IgD-negative memory B cell (primary cell): ENCODE data around the gene ENPP1. TPM values are rescaled to one million over a fixed set of nuclear protein-coding genes. Genes with fewer than 3 reads are reported as not detected.
"Not testable (repeated sequence)": the region's sequence is repeated elsewhere in the genome, so short reads cannot be mapped to it uniquely, and the experiment has no call there.

Experiments
- H3K27ac Mint-ChIP-seq, 3 donors: one replicate each; pipeline ENCODE4 v1.8.0; 2020 to 2022; ENCODE audit warnings: mild to moderate bottlenecking in 3 of 3, mixed read lengths in 3 of 3, moderate library complexity in 1 of 3
- H3K27me3 Mint-ChIP-seq: one replicate; pipeline ENCODE4 v1.8.0; 2021; ENCODE audit warnings: mixed read lengths
- H3K36me3 Mint-ChIP-seq: one replicate; pipeline ENCODE4 v1.8.0; 2020; ENCODE audit warnings: mild to moderate bottlenecking, mixed read lengths
- H3K4me1 Mint-ChIP-seq, 3 donors: one replicate each; pipeline ENCODE4 v1.8.0; 2020 to 2022; ENCODE audit warnings: mixed read lengths in 3 of 3, mild to moderate bottlenecking in 1 of 3
- H3K4me3 Mint-ChIP-seq, 4 donors: one replicate each; pipeline ENCODE4 v1.8.0; 2020 to 2022; ENCODE audit warnings: mild to moderate bottlenecking in 4 of 4, mixed read lengths in 4 of 4, moderate library complexity in 3 of 4
- H3K9me3 Mint-ChIP-seq, 3 donors: one replicate each; pipeline ENCODE4 v1.8.0; 2020 to 2021; ENCODE audit warnings: mixed read lengths in 3 of 3, mild to moderate bottlenecking in 1 of 3
- polyA plus RNA-seq: library from polyadenylated mRNA; unstranded; fragments of 300-500 nt; fragmentation: Illumina TruSeq; gene quantifications from one replicate; pipeline ENCODE4 v1.2.3, GENCODE V29; 2021

Gene ENPP1
- polyA plus RNA-seq, 1 donor from 2014 or later: 0.34 TPM

DNA sequence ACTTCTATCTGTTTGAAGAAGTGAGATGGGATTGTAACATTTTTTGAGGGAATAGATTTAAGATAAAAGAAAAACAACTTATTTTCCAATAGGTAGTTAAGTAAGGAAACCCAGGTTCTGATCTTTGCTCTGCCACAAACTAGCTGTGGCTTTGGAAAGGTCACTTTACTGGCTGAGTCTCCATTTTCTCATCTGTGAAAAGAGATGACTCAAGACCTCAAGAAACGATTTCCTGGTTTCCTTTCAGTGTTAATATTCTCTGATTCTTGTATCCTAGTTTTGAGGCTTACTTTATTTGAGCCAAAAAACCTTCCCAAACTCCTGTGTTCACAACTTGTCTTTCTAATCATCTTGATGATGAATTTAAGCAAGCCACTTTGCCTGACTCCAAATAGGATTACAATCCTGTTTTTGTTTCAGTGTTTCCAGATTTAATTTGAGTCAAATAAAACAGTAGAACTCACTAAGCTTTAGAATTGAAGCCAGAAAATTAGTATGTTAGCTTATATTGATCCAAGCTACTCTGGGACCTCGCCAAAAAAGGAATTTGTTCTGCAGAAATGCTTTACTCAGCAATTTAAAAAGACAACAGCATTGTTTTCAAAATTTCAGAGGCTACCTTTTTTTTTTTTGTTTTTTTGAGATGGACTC, 51.1 kb downstream of the ENPP1 start:
- Mint-ChIP-seq H3K4me3 (no peak overlapping the region), H3K4me1 (no peaks in the 10 kb centered on the region), H3K36me3 (no peaks in the 10 kb centered on the region), H3K27me3 (no peaks in the 10 kb centered on the region), H3K27ac (no peak overlapping the region), H3K9me3 (no peaks in the 10 kb centered on the region)

DNA sequence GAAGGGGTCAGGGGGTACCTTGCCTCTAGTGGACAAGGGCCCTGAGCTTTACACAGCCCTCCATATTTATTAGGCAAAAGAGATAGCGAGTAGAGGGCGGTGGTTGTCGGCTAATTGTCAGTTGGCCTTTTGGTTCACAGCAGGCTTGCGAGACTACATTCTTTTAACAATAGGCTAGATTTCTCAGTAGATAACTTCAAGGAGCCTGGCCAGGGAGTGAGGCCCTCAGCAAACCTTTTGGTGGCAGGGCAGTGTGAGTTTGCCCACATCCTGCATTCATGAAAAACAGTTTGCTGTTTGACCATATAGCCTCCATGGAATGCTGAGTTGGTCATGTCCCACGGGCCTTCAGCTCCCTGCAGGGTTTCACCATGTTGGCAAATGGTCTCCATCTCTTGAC, 51.8 kb downstream of the ENPP1 start:
- not testable (repeated sequence) for H3K9me3 Mint-ChIP-seq, H3K27ac Mint-ChIP-seq, H3K4me1 Mint-ChIP-seq, H3K4me3 Mint-ChIP-seq, H3K36me3 Mint-ChIP-seq, H3K27me3 Mint-ChIP-seq

DNA sequence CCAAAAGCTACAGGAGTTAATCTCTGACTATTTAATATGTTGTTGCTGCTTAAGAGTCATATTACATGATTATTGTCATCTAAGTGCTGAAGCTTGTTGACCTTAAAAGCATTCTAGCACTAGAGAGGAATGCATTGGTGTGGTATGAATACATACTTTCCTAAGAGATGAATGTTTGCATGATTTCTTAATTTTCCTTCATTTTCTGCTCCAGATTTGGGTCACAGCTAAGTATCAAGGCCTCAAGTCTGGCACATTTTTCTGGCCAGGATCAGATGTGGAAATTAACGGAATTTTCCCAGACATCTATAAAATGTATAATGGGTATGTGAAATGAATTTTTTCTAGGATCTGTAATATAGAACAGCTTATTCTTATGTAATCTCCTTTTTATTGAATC, 53.6 kb downstream of the ENPP1 start:
- Mint-ChIP-seq H3K4me3 (no peak overlapping the region), H3K27me3 (no peaks in the 10 kb centered on the region), H3K27ac (no peak overlapping the region), H3K4me1 (no peaks in the 10 kb centered on the region), H3K36me3 (no peaks in the 10 kb centered on the region), H3K9me3 (no peaks in the 10 kb centered on the region)

DNA sequence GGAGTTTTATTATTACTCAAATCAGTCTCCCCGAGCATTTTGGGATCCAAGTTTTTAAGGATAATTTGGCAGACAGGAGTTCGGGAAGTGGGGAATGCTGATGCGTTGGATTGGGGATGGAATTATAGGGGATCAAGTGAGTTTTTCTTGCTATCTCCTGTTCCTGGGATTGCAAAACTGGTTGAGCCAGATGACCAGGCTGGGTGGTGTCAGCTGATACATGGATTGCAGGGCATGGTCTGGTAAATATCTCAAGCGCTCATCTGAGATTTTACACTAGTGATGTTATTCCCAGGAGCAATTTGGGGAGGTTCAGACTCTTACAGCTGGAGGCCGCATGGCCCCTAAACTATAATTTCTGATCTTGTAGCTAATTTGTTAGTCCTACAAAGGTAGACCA, 54.7 kb downstream of the ENPP1 start:
- no peaks in the 10 kb centered on the region for H3K27me3 Mint-ChIP-seq
- no peaks in the 10 kb centered on the region for H3K36me3 Mint-ChIP-seq
- H3K4me1 Mint-ChIP-seq: no peaks in the 10 kb centered on the region
- H3K27ac Mint-ChIP-seq: no peak overlapping the region
- no peaks in the 10 kb centered on the region for H3K9me3 Mint-ChIP-seq
- no peak overlapping the region for H3K4me3 Mint-ChIP-seq

DNA sequence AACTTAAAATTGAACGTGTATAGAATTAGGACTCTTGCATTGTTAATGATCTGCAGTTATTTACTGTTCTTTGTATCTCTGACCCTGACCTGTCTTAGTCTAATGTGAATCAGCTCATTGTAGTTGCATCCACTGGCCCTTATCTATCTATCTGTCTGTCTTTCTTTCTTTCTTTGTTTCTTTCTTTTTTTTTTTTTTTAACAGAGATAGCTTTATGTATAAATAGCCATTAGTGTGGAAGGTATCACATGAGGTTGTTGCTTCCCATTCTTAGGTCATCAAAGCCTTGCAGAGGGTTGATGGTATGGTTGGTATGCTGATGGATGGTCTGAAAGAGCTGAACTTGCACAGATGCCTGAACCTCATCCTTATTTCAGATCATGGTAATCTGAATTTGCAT, 59.9 kb downstream of the ENPP1 start:
- Mint-ChIP-seq H3K9me3 (no peaks in the 10 kb centered on the region), H3K27ac (no peak overlapping the region), H3K36me3 (no peaks in the 10 kb centered on the region), H3K27me3 (no peaks in the 10 kb centered on the region), H3K4me1 (no peaks in the 10 kb centered on the region), H3K4me3 (no peak overlapping the region)

DNA sequence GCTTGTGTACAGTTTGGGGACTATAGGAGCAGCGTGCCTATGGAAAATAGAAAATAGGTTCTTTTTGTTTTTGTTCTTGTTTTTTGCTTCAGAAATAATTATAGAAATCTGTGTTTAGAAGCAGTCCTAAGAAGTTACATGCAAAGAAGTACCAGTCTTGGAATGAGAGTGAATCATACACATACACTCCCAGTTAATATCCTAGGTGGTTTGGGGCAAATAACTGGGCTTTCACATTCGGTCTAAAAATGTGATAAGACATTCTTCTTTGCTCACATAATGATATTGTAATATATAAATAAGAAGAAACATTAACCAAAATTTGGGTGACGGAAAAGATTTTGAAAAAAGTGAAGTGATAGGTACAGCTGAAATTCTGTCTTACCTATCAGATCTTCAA, 61.0 kb downstream of the ENPP1 start:
- Mint-ChIP-seq H3K4me3 (no peak overlapping the region), H3K36me3 (no peaks in the 10 kb centered on the region), H3K27me3 (no peaks in the 10 kb centered on the region), H3K27ac (no peak overlapping the region), H3K9me3 (no peaks in the 10 kb centered on the region), H3K4me1 (no peaks in the 10 kb centered on the region)

DNA sequence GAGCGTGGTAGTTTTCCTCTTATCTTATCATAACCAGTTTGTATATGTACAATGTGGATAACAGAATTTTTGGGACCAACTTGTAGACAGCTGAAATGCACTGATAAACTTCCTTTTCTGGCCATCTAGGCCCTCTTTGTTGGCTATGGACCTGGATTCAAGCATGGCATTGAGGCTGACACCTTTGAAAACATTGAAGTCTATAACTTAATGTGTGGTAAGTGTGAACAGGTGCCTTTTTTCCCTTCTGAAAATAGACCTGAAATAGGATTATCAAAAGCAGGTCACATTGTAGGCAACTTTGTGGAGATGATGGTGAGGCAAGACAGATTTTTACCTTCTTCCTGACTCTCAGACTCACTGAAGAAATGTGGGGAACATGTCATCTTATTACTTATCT, 67.8 kb downstream of the ENPP1 start:
- Mint-ChIP-seq H3K27me3 (no peaks in the 10 kb centered on the region), H3K27ac (no peak overlapping the region), H3K4me1 (no peaks in the 10 kb centered on the region), H3K36me3 (no peaks in the 10 kb centered on the region), H3K4me3 (no peak overlapping the region), H3K9me3 (no peaks in the 10 kb centered on the region)

DNA sequence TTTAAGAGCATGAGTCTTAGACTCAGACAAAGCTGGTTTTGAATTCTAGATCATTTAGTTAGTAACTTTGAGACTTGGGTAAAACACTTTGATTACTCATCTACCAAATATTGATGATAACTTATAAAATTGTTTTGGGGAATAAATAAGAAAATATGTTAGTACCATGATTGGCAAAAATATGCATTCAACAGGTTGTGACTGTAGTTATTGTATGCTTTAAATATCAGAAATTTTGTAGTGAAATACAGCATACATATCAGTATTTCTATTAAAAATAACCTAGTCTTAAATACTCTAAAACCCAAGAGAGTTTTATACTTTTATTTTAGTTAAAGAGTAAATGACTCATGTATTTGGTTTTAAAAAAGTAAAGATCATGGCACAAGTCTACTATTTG, 68.7 kb downstream of the ENPP1 start:
- Mint-ChIP-seq H3K9me3 (no peaks in the 10 kb centered on the region), H3K4me3 (no peak overlapping the region), H3K36me3 (no peaks in the 10 kb centered on the region), H3K27me3 (no peaks in the 10 kb centered on the region), H3K27ac (no peak overlapping the region), H3K4me1 (no peaks in the 10 kb centered on the region)

DNA sequence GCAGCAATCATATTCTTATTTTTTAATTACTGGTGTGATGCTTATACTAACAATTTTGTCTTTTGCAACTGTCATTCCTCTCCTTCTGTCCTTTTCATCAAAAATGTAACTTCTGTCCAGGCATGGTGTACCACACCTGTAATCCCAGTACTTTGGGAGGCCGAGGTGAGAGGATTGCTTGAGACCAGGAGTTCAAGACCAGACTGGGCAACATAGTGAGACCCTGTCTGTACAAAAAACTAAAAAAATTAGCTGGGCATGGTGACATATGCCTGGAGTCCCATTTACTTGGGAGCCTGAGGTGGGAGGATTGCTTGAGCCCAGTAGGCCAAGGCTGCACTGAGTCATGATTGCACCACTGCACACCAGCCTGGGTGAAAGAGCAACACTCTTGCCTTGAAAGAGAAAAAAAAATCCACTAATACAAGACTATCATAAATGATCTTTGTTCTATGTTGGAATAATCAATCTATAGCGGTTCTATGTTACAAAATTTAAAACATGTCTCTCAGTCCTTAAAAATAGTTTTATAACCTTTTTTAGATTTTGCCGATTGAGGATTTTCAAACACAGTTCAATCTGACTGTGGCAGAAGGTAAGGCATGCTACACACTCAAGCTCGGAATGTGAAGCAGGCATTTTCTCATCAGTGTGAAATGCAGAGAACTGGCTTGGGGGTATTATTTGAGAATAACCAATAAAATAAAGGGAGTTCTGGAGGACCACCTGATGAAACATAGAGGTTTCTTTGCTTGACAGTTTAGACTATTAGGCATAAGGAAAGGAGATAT, 70.4 kb downstream of the ENPP1 start:
- no peaks in the 10 kb centered on the region for H3K4me1 Mint-ChIP-seq
- H3K4me3 Mint-ChIP-seq: no peak overlapping the region
- H3K27ac Mint-ChIP-seq: no peak overlapping the region
- H3K9me3 Mint-ChIP-seq: no peaks in the 10 kb centered on the region
- no peaks in the 10 kb centered on the region for H3K27me3 Mint-ChIP-seq
- H3K36me3 Mint-ChIP-seq: no peaks in the 10 kb centered on the region

DNA sequence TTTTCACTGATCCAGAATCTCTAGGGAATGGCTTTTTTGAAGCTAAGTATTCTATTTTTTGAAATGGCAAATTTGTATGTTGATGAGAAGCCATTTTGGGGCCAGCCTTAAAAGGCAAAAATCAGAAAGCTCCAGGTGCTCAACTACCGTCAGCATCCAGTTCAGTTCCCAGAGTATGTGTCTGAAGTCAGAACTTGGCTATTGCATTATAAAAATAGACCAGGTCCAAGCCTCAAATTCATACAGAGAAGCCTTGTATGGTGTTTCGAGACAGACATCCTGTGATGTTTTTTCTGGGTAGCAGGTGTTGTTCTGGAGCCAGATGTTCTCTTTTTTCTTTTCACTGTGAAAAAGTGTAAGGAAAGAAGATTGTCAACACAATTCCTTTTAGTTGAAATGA, 75.2 kb downstream of the ENPP1 start:
- Mint-ChIP-seq H3K4me1 (no peaks in the 10 kb centered on the region), H3K9me3 (no peaks in the 10 kb centered on the region), H3K36me3 (peaks cover 2% of the 10 kb centered on the region), H3K4me3 (no peak overlapping the region), H3K27ac (no peak overlapping the region), H3K27me3 (no peaks in the 10 kb centered on the region)

DNA sequence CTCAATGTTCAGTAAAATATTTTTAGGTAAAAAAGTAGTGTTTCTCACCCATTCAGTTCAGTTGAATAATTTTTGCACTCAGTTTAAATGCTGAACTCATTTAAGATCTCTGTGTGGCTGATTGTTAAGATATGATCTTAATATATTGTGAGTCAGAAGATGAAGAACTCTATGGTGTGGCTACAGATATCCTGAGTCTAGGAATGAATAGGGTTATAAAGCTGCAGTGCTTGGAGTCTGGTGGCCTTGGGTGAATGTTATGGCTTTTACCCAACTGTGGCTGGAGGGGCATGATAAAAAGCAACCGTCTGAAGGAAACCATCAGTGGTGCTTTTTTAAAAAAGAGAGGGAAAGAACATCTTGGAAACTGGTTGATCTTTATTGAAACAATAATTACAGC, 77.4 kb downstream of the ENPP1 start:
- H3K36me3 Mint-ChIP-seq: peaks cover 2% of the 10 kb centered on the region
- H3K4me1 Mint-ChIP-seq: no peaks in the 10 kb centered on the region
- no peak overlapping the region for H3K4me3 Mint-ChIP-seq
- H3K27me3 Mint-ChIP-seq: no peaks in the 10 kb centered on the region
- H3K9me3 Mint-ChIP-seq: no peaks in the 10 kb centered on the region
- no peak overlapping the region for H3K27ac Mint-ChIP-seq

DNA sequence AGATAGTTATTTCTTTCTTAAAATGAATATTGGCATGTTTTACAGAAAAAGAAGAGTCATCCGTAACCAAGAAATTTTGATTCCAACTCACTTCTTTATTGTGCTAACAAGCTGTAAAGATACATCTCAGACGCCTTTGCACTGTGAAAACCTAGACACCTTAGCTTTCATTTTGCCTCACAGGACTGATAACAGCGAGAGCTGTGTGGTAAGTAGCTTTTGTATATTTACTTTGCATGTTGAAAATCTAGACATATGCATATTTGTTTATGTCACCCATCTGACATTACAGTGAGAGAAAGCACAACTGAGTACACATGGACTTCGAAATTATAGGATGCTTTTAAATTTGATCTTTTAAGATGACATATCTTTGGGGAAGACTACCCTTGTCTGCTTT, 78.7 kb downstream of the ENPP1 start:
- H3K4me3 Mint-ChIP-seq: no peak overlapping the region
- H3K27me3 Mint-ChIP-seq: no peaks in the 10 kb centered on the region
- H3K36me3 Mint-ChIP-seq: peaks cover 2% of the 10 kb centered on the region
- no peaks in the 10 kb centered on the region for H3K4me1 Mint-ChIP-seq
- no peaks in the 10 kb centered on the region for H3K9me3 Mint-ChIP-seq
- H3K27ac Mint-ChIP-seq: no peak overlapping the region

DNA sequence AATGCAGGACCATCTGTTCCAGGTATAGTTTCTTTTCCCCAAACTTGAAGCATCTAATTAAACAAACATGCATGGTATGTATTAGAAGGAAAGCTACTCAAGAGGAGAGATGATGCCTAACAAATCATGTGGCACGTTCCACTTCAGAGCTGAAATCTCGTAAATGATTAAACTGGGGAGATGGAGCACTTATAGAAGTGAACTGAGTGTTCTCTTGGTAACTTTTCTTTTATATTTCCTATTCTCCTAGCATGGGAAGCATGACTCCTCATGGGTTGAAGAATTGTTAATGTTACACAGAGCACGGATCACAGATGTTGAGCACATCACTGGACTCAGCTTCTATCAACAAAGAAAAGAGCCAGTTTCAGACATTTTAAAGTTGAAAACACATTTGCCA, 82.3 kb downstream of the ENPP1 start:
- H3K27ac Mint-ChIP-seq: no peak overlapping the region
- H3K9me3 Mint-ChIP-seq: no peaks in the 10 kb centered on the region
- H3K27me3 Mint-ChIP-seq: peaks cover 3% of the 10 kb centered on the region
- no peaks in the 10 kb centered on the region for H3K4me1 Mint-ChIP-seq
- no peaks in the 10 kb centered on the region for H3K36me3 Mint-ChIP-seq
- no peak overlapping the region for H3K4me3 Mint-ChIP-seq

DNA sequence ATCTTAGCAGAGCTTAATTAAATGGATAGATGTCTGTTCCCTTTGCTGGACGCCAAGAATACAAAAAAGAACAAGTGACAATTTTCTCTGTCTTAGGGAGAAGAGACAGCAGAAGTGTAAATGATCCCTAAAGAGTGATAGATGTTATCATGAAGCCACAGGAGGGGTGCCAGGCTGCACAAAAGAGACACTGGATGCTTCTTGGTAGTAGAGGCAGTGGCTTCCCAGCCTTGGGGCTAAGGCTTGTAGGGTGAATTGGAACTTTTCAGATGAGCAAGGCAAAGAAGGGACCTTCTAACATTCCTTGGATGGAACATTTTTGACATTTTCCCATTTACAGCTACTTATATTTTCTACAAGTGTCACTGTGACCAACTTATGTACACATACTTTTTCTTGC, 85.4 kb downstream of the ENPP1 start:
- Mint-ChIP-seq H3K27me3 (peaks cover 4% of the 10 kb centered on the region), H3K4me3 (no peak overlapping the region), H3K9me3 (peaks cover 2 to 6% (median 5%) of the 10 kb centered on the region in 3 donors), H3K36me3 (peaks cover 2% of the 10 kb centered on the region), H3K27ac (no peak overlapping the region), H3K4me1 (no peaks in the 10 kb centered on the region)

DNA sequence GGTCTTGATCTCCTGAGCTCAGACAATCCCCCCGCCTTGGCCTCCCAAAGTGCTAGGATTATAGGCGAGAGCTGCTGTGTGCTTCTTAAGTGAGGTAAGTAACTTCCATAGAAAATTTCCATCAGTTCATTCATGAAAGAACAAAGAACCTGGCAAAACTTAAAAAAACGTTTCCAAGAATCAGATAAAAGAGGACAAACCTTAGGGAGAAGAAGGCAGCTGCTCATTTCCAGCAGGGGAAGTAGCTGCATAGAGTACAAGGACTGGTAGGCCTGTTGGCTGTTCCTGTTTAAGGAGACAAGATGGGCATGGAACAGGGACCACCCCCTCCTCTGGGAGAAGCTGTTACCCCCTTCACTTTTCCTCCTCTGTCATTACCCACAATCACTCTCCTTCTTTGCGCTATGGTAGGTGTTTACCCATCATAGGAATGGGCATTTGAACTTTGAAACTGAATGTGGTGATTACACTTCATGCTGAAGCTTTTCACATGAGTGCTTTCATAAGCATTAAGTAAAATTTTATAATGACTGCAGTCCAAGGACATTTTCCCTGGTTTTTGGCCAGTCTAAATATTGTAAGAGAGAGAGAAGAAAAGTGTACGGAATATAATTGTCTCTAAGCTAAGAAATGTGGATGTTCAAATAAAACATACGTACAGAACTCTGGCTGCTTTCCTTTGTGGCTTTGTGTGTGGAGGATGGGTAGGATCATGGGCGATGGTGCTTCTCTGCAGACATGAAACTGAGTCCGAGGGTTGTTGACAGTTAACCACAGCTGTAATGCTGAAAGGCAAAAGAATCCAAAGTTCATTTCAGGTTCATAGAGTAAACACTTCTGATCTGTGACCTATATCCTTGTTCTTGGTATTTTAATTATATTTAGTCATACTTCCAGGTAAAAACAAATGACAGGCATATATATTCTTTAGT, 86.9 kb downstream of the ENPP1 start:
- H3K27me3 Mint-ChIP-seq: peaks cover 7% of the 10 kb centered on the region

More for the DNA sequence above, 86.9 kb downstream of the ENPP1 start:
- Mint-ChIP-seq H3K4me1 (no peaks in the 10 kb centered on the region), H3K4me3 (no peak overlapping the region), H3K36me3 (peaks cover 2% of the 10 kb centered on the region), H3K27ac (no peak overlapping the region), H3K9me3 (peaks cover 2 to 9% (median 5%) of the 10 kb centered on the region in 3 donors)
